SK-MEL-5 (cell line): Measurements from ENCODE around the gene BABAM2. TPM values are rescaled to one million over a fixed set of nuclear protein-coding genes. Genes with fewer than 3 reads are reported as not detected.

Experiments used
- DNase-seq: peaks from one replicate; pipeline ENCODE4 v3.0.0-alpha.2; 2016; ENCODE audit warnings: low read depth, low spot score
- in situ Hi-C: cut with HindIII; loops from 2 replicates; pipeline ENCODE4 v1.10.0; 2016; ENCODE audit warnings: low sequenced_read_pairs, high pct_unique_total_duplicates, low pct_unique_long_range_greater_than_20kb
- total RNA-seq: library from RNA; depleted of rRNA; stranded (reverse); fragments of >200 nt; shearing (Covaris generic); gene quantifications from 2 replicates; pipeline ENCODE4 v1.2.3, GENCODE V29; 2014

Gene BABAM2
- total RNA-seq, 1 experiment from 2014 or later: 50.7 TPM

DNA sequence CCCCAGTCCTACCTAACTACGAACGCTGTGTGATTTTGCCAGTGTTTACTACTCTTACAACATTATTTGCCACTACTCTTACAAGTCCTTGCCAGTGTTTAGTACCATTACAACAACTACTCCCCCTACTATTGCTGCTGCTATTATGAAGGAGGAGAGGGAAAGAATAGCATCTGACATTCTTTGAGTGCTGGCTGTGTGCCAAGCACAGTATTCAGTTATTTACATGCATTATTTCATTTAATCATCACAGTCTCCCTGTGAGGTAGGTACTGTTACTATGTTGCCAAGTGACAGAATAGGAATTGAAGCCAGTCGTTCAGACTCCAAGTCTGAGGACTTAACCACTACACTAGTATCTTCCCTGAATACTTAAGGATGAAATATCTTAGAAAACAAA, 316.2 kb downstream of the BABAM2 start:
- DNase-seq: no peak
- in situ Hi-C loops: no loop called here

DNA sequence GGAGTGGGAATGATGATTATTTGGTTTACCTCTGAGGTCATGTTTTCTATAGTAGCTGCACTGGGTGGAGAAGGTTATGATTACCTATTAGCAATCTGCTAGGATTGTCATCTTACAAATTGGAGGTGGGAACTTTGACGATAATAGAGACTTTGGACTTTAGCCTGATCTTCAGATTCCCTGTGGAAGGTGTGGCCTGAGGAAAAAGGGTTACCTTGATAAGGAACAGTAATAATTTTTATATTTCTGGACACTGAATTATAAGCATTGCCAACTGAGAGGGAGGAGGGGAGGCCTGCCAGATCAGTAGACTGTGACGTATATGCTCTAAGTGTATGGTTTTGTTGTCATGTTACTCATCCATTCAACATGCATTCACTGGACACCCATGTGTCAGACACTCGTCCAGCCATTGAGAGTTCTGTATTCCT, 318.7 kb downstream of the BABAM2 start:
- DNase-seq: no peak
- in situ Hi-C loops: no loop called here

DNA sequence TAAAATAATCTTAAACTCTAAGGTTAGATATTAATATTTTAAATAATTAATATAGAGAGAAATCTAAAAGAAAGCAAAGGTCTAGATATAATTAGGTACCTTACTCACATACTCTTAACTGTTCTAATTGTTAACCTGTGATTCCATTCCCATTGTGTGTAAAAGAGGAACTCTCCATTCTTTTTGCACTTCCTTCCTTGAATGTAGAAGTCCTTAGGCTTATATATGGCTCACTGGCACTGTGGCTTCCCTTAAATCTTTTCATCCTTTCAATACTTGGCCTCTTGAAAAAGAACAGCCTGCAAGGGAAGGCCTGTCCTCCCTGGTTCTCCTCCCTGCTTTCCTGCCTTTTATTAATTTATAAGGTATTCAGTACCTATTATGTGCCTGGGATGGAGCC, 319.3 kb downstream of the BABAM2 start:
- in situ Hi-C loops: no loop called here
- no peak for DNase-seq

DNA sequence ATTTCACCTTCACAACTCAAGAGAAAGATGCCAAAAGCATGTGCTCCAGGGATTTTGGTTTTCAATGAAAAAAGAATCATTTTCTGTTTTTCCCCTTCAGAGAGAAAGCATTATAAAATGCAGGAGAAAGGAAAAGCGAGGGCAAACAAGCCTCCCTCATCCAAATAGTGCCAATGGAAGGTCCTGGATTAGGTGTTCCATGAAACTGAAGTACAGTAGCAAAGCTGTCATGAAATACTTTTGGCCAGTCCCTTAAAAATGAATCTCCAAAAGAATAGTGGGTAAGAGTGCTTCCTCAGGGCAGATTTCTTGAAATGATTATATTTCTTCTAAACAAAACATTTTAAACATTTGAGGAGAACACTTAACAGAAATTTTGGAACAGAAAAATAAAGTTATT, 320.0 kb downstream of the BABAM2 start:
- in situ Hi-C loops: no loop called here

DNA sequence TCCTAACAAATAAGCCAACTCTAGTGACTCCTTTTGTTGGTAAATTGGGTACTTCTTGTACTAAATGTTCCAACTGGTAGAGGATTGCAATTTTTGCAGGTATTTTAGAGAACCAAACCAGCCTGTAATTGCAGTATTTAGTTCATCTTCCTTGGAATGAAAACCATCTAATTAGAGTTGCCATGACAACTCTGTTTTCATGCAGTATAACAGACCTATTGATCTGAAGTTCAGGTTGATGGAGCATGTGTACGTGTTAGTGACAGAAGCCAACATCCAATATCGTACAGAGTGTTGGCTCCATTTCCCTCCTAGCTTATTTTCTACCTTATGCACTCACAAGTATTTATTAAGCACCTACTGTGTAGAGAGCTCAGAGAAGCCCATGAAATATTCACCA, 325.8 kb downstream of the BABAM2 start:
- in situ Hi-C loops: no loop called here
- DNase-seq: no peak

More for the DNA sequence above, 320.0 kb downstream of the BABAM2 start:
- no peak for DNase-seq

DNA sequence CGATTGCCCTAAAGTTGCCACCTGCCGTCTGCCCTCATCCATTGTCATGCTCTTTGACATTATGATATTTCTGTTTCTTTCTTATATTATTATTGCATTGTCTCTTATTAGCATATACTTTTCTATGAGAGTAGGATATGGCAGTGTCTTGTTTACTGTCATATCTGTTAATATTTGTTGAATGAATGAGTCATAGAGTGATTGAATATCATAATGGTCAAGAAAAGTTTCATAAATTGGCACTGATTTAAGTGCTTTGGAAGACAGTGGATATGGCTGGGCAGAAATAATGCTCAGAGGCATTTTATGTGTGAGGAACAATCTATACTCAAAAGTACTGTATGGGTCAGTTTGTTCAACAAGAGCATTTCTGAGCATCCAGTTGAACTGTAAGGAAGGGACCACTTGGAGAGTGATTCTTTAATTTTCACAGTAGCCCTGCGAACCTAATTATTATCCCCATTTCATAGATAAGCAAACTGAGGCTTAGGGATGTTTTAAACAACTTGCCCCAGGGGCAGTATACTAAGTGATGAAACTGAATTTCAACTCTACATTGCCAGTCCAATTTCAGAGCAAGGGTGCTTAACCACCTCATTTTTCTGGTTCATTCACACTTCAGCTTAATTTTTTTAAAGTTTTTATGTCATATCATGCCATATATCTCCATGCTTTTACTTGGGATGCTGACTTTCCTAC, 326.7 kb downstream of the BABAM2 start:
- DNase-seq: no peak
- in situ Hi-C loops: no loop called here

DNA sequence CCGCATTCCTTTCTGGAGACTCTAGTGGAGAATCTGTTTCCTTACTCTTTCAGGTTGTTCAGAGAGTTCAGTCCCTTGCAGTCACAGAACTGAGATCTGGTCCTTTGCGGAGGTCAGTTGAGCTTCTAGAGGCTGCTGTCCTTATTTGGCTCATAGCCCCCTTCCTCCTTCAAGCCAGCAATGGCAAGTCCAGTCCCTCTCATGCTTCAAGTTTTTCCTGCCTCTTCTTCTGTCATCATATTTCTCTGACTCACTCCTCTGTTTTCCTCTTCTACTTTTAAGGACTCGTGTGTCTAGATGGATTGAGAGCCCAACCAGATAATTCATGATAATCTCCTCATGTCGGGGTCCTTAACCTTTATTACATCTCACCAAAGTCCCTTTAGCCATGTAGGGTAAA, 328.6 kb downstream of the BABAM2 start:
- in situ Hi-C loops: no loop called here

DNA sequence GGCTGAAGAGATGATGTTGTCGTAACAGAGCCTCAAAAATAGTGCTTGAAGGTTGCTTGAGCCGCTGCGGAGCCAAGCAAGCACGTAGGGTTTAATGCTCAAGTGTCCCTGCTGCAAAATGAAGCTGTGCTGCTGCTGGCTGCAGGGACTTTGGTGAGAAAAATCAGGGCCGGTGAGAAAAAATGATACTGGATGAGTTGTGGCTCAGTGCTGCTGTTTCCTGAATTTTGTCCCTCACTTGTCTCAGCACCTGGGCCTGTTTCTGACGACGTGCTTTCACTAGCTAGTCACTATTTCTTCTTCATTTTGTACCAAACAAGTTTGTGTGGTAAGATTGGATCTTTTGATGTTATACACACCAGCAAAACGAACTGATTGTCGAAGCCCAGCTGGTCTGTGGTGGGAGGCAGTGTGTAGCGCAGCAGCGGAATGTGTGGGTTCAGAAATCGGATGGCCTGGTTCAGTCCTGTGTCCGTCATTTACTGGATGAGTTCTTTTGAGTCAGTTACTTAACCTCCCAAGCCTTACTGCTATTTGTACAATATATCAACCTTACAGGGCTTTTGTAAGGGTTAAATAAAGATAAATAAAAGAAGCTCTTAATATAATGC, 329.3 kb downstream of the BABAM2 start:
- in situ Hi-C loops: no loop called here
- no peak for DNase-seq

More for the DNA sequence above, 328.6 kb downstream of the BABAM2 start:
- no peak for DNase-seq

DNA sequence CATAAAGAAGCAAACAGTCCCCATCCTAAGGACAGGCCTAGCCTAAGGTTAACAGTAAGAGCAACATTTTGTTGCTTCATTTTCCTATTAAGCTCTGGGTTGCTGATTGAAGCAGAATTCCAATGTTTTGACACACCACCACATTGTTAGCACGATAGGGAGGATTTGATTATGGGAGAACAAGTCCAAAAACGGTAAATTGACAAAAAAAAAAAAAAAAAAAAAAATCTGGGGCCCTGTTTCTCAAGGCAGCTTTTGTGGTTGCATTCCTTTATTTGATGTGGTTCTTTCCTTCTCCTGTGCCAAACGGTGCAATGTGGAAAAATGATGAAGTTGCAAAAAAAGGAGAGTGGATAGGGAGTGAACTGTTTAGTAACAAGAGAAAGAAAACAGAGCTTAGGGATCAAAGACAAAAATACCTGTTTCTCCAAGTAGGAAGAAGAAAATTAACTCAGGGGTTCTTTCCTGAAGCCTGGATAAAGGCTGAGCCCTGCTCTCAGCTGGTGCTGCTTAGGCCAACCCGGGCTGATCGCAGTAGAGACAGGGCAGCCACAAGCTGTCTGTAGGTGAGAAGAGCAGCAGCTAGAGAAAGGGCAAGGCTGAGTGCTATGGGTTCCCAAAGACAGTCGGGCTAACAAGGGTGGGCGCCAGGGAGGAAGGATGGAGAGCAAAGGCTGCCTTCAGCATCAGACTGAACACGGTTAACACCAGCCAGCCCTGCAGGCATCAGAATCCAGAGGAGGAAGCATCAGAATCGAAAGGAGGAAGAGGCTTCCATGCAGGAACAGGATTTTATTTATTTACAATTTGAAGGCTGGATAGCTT, 334.3 kb downstream of the BABAM2 start:
- no peak for DNase-seq
- in situ Hi-C loops: no loop called here

DNA sequence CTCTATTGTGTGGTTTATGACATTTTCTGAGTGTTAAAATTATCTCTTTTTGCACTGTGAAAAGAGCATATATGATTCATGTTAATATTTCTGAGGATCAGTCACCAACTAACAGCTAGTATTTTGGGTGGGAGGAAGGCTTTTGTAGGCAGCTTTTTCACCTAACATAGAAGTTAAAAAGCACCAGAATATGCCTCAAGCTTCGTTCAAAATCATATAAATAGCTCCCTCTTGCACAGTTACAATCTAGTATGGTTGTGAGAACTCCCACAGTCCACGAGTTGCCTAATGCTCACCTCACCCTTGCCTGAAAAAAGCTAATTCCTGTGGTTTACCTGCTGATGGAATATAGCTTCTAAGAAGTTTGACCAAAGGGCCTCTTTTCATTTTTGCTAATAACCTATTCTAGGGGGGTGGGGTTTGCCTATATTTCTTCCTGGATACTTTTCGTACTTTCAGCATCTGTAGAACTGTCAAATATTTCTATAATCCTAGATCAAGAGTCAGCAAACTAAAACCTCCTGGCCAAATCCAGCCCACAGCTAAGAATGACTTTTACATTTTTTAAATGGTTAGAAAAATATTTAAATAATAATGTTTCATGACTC, 335.0 kb downstream of the BABAM2 start:
- in situ Hi-C loops: no loop called here
- no peak for DNase-seq

DNA sequence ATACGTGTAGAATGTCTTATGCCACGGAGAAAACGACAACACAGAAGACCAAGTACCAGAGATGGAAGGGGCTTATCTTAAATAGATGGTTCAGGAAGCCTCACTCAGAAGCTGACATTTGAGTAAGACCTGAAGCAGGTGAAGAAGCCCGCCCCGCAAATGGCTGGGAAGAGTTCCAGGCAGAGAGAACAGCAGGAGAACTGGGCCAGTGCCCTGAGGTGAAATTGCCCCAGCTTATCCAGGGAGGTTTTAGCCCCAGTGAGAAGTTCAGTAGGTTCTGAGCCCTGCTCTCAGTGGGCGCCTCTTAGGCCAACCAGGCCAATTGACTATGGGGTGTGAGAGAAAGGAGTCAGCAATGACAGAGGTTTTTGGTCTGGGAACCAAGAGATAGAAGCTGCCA, 336.0 kb downstream of the BABAM2 start:
- no peak for DNase-seq
- in situ Hi-C loops: no loop called here

DNA sequence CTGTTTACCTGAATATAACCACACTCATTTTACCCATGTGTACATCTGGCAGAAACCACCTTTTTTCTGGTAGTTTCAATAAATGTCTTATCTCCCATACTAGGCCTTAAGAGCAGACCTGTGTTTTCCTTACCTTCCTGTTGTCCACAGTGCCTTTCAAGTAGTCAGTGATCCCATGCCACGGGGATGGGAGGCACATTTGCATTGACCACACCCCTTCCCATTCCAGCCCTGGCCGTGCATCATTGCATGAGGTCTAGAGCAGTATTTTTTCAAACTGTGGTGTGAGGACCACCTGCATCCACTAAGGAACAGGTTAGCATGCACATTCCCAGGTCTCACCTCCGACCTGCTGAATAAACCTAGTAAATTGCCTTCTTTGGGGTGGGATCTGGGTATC, 337.0 kb downstream of the BABAM2 start:
- in situ Hi-C loops: no loop called here
- DNase-seq: no peak

DNA sequence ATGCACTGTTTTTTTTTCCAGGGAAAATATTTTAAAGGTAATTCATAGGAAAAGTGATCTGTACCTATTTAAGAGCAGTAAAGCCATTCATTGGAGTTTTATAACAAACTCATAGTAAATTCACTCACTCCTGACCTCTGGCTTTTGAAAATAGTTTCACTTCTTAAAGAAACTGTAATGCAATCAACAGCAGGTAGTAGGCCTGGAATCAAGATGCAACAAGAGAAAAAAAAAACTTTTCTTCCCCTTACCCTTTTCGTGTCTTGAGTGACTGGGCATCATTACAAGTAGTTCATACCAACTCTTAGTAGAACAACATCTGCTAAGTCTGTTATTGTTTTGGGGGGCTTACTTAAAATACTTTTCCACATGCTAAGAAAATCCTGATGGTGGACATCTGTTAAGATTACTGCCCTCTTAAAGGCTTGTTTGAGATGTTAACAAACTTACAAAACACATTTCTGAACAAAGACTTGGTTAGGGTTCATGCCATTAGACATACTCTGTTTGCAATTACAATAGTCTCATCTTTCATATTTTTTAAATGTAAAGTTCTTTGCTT, 338.0 kb downstream of the BABAM2 start:
- no peak for DNase-seq

DNA sequence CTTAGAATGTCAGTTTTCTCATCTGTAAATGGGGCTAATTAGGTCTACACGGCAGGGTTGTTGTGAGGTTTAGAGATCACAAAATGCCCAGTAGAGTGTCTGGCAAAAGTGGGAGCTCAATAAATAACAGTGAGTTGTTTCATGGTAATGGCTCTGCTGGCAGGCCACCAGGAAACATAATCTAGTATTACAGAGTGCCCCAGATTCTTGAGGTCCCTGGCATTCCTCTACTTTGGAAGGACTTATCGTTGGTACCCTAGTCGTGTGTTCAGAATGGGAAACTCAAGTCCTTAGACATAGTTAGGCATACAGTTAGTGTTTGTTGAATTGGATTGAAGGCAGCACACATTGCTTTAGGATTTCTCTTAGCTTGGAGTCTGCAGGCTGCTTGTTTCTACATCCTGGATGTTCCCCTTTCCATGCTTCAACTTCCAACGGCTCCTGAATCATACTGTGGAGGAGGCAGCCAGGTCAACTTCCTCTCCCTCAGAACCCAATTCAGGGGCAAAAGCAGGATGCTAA, 340.6 kb downstream of the BABAM2 start:
- no peak for DNase-seq
- in situ Hi-C loops: no loop called here

More for the DNA sequence above, 338.0 kb downstream of the BABAM2 start:
- in situ Hi-C loops: no loop called here

DNA sequence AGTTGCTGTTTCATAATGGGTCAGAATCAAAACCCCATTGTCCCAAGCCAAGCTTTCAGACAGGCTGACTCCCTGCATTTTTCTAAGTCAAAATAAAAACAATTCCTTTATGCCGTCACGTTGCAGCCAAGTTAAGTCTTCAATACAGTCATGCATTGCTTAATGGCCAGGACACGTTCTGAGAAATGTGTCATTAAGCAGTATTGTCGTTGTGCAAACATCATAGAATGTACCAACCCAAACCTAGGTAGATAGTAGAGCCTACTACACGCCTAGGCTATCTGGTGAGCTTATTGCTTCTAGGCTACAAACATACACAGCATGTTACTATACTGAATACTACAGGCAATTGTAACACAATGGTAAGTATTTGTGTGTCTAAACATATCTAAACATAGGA, 341.8 kb downstream of the BABAM2 start:
- DNase-seq: no peak
- in situ Hi-C loops: no loop called here

DNA sequence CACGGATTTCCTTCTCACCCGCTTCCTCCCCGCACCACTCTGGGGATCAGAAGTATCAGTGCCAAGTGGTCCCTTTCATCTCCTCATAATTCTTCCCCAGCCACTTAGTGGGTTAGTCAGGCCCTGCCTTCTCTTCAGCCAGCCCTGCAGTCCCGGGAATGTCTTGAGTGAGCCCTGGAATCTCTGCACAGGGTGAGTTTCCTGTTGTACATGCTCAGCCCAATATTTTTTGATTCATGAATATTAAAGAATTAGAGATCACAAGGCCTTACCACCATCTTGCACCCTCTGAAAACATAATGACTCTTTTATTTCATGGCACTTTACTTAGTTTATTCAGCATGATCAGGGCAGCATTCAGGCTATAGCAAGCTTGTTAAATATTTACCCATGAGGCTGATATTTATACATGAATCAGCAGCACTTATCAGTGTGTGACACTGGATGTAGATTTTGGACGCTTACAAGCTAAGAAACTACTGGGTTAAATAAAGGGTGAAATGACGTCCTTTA, 342.7 kb downstream of the BABAM2 start:
- DNase-seq: no peak
- in situ Hi-C loops: no loop called here

DNA sequence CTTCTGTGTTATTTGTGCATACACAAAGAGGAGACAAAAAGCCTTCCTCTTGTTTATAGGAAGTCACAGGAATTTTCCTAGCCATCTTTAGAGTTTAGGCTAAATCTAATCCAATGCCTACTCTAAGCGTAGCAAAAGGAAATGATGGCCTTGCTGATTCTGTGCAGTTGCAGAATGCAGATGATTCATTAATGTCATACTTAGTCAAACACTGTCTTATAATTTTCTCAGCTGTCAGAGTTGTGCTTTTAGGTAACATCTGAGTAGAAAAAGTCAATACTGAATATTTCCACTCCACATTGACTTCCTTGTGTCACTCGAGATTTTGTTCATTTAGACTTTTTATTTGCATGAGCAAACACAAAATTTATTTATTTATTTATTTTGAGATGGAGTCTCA, 344.3 kb downstream of the BABAM2 start:
- in situ Hi-C loops: no loop called here

DNA sequence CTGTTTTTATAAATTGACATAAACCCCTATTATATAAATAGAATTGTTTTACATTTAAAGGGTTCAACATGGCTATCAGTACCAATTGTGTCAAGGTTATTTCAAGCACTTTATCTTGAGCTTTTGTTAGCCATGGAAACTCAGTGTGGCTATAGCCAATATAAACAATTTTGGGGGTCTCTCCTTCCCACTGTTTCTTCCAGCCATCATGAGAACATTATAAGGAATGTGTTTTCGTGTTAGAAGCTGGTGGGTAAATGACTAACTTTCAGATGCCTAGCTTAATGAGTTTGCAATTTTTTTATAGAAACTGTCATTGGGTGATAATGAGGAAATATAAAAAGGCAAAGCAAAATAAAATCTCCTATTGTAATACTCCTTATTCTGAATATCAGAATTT, 348.7 kb downstream of the BABAM2 start:
- in situ Hi-C loops: no loop called here
- no peak for DNase-seq

More for the DNA sequence above, 344.3 kb downstream of the BABAM2 start:
- DNase-seq: no peak
